ENCODE measurements around the gene NAT8L. TPM values are rescaled to one million over a fixed set of nuclear protein-coding genes. Genes with fewer than 3 reads are reported as not detected.

The NAT8L gene
- total RNA-seq, 1 donor from 2014 or later = not detected

GRCh38 chr4:2083116-2083825 is 24.1 kb downstream of the NAT8L start:
- no peak for DNase-seq (ENCODE audit: low spot score in 2 of 2)
- Histone ChIP-seq H3K36me3 (no peaks in the 10 kb centered on the region), H3K4me1 (no peaks in the 10 kb centered on the region), H3K27me3 (no peaks in the 10 kb centered on the region), H3K4me3 (no peak overlapping the region), H3K9me3 (no peaks in the 10 kb centered on the region), H3K27ac (no peak overlapping the region)
- intact Hi-C loops (cut with DNase I) = no loop called here
- TF ChIP-seq CTCF (IDR thresholded peaks at IDR 0.05) = no peak

GRCh38 chr4:2083826-2084160 is 24.7 kb downstream of the NAT8L start:
- DNase-seq (ENCODE audit: low spot score in 2 of 2) = no peak
- intact Hi-C loops (cut with DNase I) = no loop called here
- no peak for TF ChIP-seq CTCF (IDR thresholded peaks at IDR 0.05)
- Histone ChIP-seq H3K4me3 (no peak overlapping the region), H3K4me1 (no peaks in the 10 kb centered on the region), H3K9me3 (no peaks in the 10 kb centered on the region), H3K36me3 (no peaks in the 10 kb centered on the region), H3K27me3 (no peaks in the 10 kb centered on the region), H3K27ac (no peak overlapping the region)

- Histone ChIP-seq H3K4me1 (no peaks in the 10 kb centered on the region), H3K27ac (no peak overlapping the region), H3K4me3 (no peak overlapping the region), H3K27me3 (no peaks in the 10 kb centered on the region), H3K36me3 (no peaks in the 10 kb centered on the region), H3K9me3 (no peaks in the 10 kb centered on the region)
- no peak for TF ChIP-seq CTCF (IDR thresholded peaks at IDR 0.05)
- intact Hi-C loops (cut with DNase I) = no loop called here
- peak in 1 of 2 donors; percentile 51 for DNase-seq (ENCODE audit: low spot score in 2 of 2)
Measured at GRCh38 chr4:2084316-2084715, 25.2 kb downstream of the NAT8L start.

GRCh38 chr4:2085496-2085901 is 26.4 kb downstream of the NAT8L start:
- Histone ChIP-seq H3K36me3 (no peaks in the 10 kb centered on the region), H3K27ac (no peak overlapping the region), H3K27me3 (no peaks in the 10 kb centered on the region), H3K4me3 (no peak overlapping the region), H3K4me1 (no peaks in the 10 kb centered on the region), H3K9me3 (no peaks in the 10 kb centered on the region)
- peak in 1 of 2 donors; percentile 49 for DNase-seq (ENCODE audit: low spot score in 2 of 2)
- no peak for TF ChIP-seq CTCF (IDR thresholded peaks at IDR 0.05)
- intact Hi-C loops (cut with DNase I) = no loop called here

GRCh38 chr4:2087170-2087569 is 28.0 kb downstream of the NAT8L start:
- Histone ChIP-seq H3K36me3 (no peaks in the 10 kb centered on the region), H3K4me3 (no peak overlapping the region), H3K4me1 (no peaks in the 10 kb centered on the region), H3K27me3 (no peaks in the 10 kb centered on the region), H3K27ac (no peak overlapping the region), H3K9me3 (no peaks in the 10 kb centered on the region)
- DNase-seq (ENCODE audit: low spot score in 2 of 2) = no peak
- intact Hi-C loops (cut with DNase I) = no loop called here
- no peak for TF ChIP-seq CTCF (IDR thresholded peaks at IDR 0.05)

- intact Hi-C loops (cut with DNase I) = no loop called here
- Histone ChIP-seq H3K9me3 (no peaks in the 10 kb centered on the region), H3K4me3 (no peak overlapping the region), H3K4me1 (no peaks in the 10 kb centered on the region), H3K27ac (no peak overlapping the region), H3K27me3 (no peaks in the 10 kb centered on the region), H3K36me3 (no peaks in the 10 kb centered on the region)
- DNase-seq (ENCODE audit: low spot score in 2 of 2) = no peak
- no peak for TF ChIP-seq CTCF (IDR thresholded peaks at IDR 0.05)
Measured at GRCh38 chr4:2089222-2089621, 30.1 kb downstream of the NAT8L start.
